Kidney epithelial cell (primary cell): ENCODE results near the gene TM4SF18. TPM values are rescaled to one million over a fixed set of nuclear protein-coding genes. Genes with fewer than 3 reads are reported as not detected.
A peak's percentile ranks its signal among the peaks of the same experiment; 100 is the strongest.

Experiments used
- DNase-seq: peaks from one replicate; pipeline ENCODE4 v3.0.0-alpha.2; 2010; ENCODE audit warnings: low read depth
- H3K27me3 ChIP-seq: 2 replicates; pipeline ENCODE4 v1.6.0; 2011; ENCODE audit warnings: low read length; ENCODE audit not compliant: control insufficient read depth, insufficient read depth
- H3K36me3 ChIP-seq: 2 replicates; pipeline ENCODE4 v1.5.1; 2011; ENCODE audit warnings: low read length; ENCODE audit not compliant: control insufficient read depth, insufficient read depth
- H3K4me3 ChIP-seq: 2 replicates; pipeline ENCODE4 v1.5.1; 2011; ENCODE audit warnings: low read depth, mild to moderate bottlenecking, control low read depth, low read length
- CTCF ChIP-seq: IDR thresholded peaks from 2 replicates; pipeline ENCODE4 v1.5.1; 2011; ENCODE audit warnings: mild to moderate bottlenecking, moderate library complexity, low read length, control low read depth, inconsistent platforms; ENCODE audit not compliant: insufficient read depth, poor library complexity, severe bottlenecking
- total RNA-seq: library from RNA; depleted of rRNA; stranded (reverse); fragments of >200 nt; gene quantifications from 2 replicates; pipeline ENCODE4 v1.2.3, GENCODE V29; 2015

TM4SF18 gene
- total RNA-seq, 1 donor from 2014 or later: not detected

GRCh38 chr3:149282322-149282721 is 51.1 kb downstream of the TM4SF18 start:
- Histone ChIP-seq H3K4me3 (no peak overlapping the region), H3K36me3 (no peaks in the 10 kb centered on the region), H3K27me3 (no peaks in the 10 kb centered on the region)
- DNase-seq: no peak
- no peak for TF ChIP-seq CTCF

GRCh38 chr3:149280671-149281349 is 52.6 kb downstream of the TM4SF18 start:
- no peak for TF ChIP-seq CTCF
- DNase-seq: no peak

GRCh38 chr3:149278911-149279310 is 54.5 kb downstream of the TM4SF18 start:
- Histone ChIP-seq H3K36me3 (no peaks in the 10 kb centered on the region), H3K27me3 (no peaks in the 10 kb centered on the region), H3K4me3 (no peak overlapping the region)
- DNase-seq: no peak
- no peak for TF ChIP-seq CTCF

More at GRCh38 chr3:149280671-149281349, 52.6 kb downstream of the TM4SF18 start:
- no peak overlapping the region for H3K4me3 ChIP-seq
- no peaks in the 10 kb centered on the region for H3K36me3 ChIP-seq
- no peaks in the 10 kb centered on the region for H3K27me3 ChIP-seq

- Histone ChIP-seq H3K27me3 (no peaks in the 10 kb centered on the region), H3K4me3 (no peak overlapping the region), H3K36me3 (no peaks in the 10 kb centered on the region)
- DNase-seq: peak; percentile 57
- no peak for TF ChIP-seq CTCF
Observed at GRCh38 chr3:149277331-149277813, 56.1 kb downstream of the TM4SF18 start.

GRCh38 chr3:149276619-149277018 is 56.8 kb downstream of the TM4SF18 start:
- TF ChIP-seq CTCF: no peak
- Histone ChIP-seq H3K27me3 (no peaks in the 10 kb centered on the region), H3K36me3 (no peaks in the 10 kb centered on the region), H3K4me3 (no peak overlapping the region)
- DNase-seq: no peak

- H3K27me3 ChIP-seq: no peaks in the 10 kb centered on the region
Observed at GRCh38 chr3:149274220-149274619, 59.2 kb downstream of the TM4SF18 start.

More at GRCh38 chr3:149274220-149274619, 59.2 kb downstream of the TM4SF18 start:
- Histone ChIP-seq H3K4me3 (no peak overlapping the region), H3K36me3 (no peaks in the 10 kb centered on the region)
- no peak for DNase-seq
- no peak for TF ChIP-seq CTCF
